PC-9 (cell line): ENCODE results near the gene MED9.

ENCODE experiments used
- EZH2 ChIP-seq: fragments of 200-600 bp; sonication (generic); IDR thresholded peaks from 2 replicates; pipeline ENCODE4 v1.8.0; 2017; ENCODE audit warnings: antibody characterized with exemption, low read depth
- TF ChIP-seq, protein P1 (sequence below): fragments of 200-600 bp; sonication (generic); conservative IDR thresholded peaks from 2 replicates; pipeline ENCODE4 v1.6.1; 2017; ENCODE audit warnings: mixed run types, antibody characterized with exemption, mild to moderate bottlenecking, moderate library complexity

GRCh38 chr17:17533901-17534441 is 57.2 kb downstream of the MED9 start:
- TF ChIP-seq EZH2 = no peak
- TF ChIP-seq, protein P1, sequence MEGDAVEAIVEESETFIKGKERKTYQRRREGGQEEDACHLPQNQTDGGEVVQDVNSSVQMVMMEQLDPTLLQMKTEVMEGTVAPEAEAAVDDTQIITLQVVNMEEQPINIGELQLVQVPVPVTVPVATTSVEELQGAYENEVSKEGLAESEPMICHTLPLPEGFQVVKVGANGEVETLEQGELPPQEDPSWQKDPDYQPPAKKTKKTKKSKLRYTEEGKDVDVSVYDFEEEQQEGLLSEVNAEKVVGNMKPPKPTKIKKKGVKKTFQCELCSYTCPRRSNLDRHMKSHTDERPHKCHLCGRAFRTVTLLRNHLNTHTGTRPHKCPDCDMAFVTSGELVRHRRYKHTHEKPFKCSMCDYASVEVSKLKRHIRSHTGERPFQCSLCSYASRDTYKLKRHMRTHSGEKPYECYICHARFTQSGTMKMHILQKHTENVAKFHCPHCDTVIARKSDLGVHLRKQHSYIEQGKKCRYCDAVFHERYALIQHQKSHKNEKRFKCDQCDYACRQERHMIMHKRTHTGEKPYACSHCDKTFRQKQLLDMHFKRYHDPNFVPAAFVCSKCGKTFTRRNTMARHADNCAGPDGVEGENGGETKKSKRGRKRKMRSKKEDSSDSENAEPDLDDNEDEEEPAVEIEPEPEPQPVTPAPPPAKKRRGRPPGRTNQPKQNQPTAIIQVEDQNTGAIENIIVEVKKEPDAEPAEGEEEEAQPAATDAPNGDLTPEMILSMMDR = no peak
